ENCODE measurements around the gene ABTB1.
"Not testable (repeated sequence)": the region's sequence is repeated elsewhere in the genome, so short reads cannot be mapped to it uniquely, and the experiment has no call there.

Gene ABTB1

GRCh38 chr3:127673191-127674100 is 694 bp downstream of the ABTB1 start:
- ATAC-seq (peak; percentile 37), DNase-seq (peak; percentile 60)

- ATAC-seq (no peak), DNase-seq (no peak)
These were observed 1.5 kb downstream of the ABTB1 start for GRCh38 chr3:127674101-127674721.

- ATAC-seq, result no peak
- no peak for DNase-seq
These were observed 2.0 kb downstream of the ABTB1 start for GRCh38 chr3:127674790-127675189.

- DNase-seq (peak; percentile 1), ATAC-seq (no peak)
These were observed 3.1 kb downstream of the ABTB1 start for GRCh38 chr3:127675651-127676391.

GRCh38 chr3:127676456-127676855 is 3.7 kb downstream of the ABTB1 start:
- ATAC-seq (no peak), DNase-seq (peak; percentile 2)

GRCh38 chr3:127676921-127677351 is 4.2 kb downstream of the ABTB1 start:
- peak; percentile 0 for DNase-seq
- no peak for ATAC-seq

- DNase-seq (peak; percentile 2), ATAC-seq (no peak)
These were observed 5.0 kb downstream of the ABTB1 start for GRCh38 chr3:127677541-127678314.

- DNase-seq, result no peak
- ATAC-seq, result no peak
These were observed 5.5 kb downstream of the ABTB1 start for GRCh38 chr3:127678315-127678599.

- ATAC-seq (no peak), DNase-seq (peak; percentile 1)
These were observed 6.1 kb downstream of the ABTB1 start for GRCh38 chr3:127678611-127679533.

GRCh38 chr3:127679534-127680145 is 6.9 kb downstream of the ABTB1 start:
- DNase-seq (peak; percentile 2), ATAC-seq (no peak)

GRCh38 chr3:127680146-127680661 is 7.5 kb downstream of the ABTB1 start:
- ATAC-seq (no peak), DNase-seq (no peak)

GRCh38 chr3:127680798-127681221 is 8.1 kb downstream of the ABTB1 start:
- ATAC-seq (no peak), DNase-seq (no peak)

- ATAC-seq, result not testable (repeated sequence)
These were observed 9.4 kb downstream of the ABTB1 start for GRCh38 chr3:127682175-127682554.

GRCh38 chr3:127682561-127682960 is 9.8 kb downstream of the ABTB1 start:
- DNase-seq, result no peak

More at GRCh38 chr3:127682175-127682554, 9.4 kb downstream of the ABTB1 start:
- not testable (repeated sequence) for DNase-seq

GRCh38 chr3:127684871-127685707 is 12.3 kb downstream of the ABTB1 start:
- ATAC-seq (no peak), DNase-seq (no peak)

More at GRCh38 chr3:127682561-127682960, 9.8 kb downstream of the ABTB1 start:
- ATAC-seq, result no peak

GRCh38 chr3:127685708-127686511 is 13.2 kb downstream of the ABTB1 start:
- no peak for ATAC-seq

GRCh38 chr3:127686512-127686894 is 13.8 kb downstream of the ABTB1 start:
- ATAC-seq, result no peak

More at GRCh38 chr3:127685708-127686511, 13.2 kb downstream of the ABTB1 start:
- no peak for DNase-seq

GRCh38 chr3:127687228-127687737 is 14.5 kb downstream of the ABTB1 start:
- DNase-seq (no peak), ATAC-seq (no peak)

More at GRCh38 chr3:127686512-127686894, 13.8 kb downstream of the ABTB1 start:
- DNase-seq, result no peak

Measured in stimulated activated naive CD8-positive, alpha-beta T cell treated with anti-CD3 and anti-CD28 coated beads, Interleukin-15, Interleukin-2, amounts not matched to agents 100 U/mL and 50 U/mL, for 24 hours (primary cell).